ENCODE measurements around the gene NFIB. TPM values are rescaled to one million over a fixed set of nuclear protein-coding genes. Genes with fewer than 3 reads are reported as not detected.

The NFIB gene
- total and polyA plus RNA-seq, 10 of the 15 experiments (the other 5 are each of a cell fraction or from before 2014, with no cell fraction given): under 0.01 to 0.19 (median 0.05) TPM; not detected in 3

GRCh38 chr9:14307989-14308852 is 5.7 kb downstream of the NFIB start:
- H2AFZ ChIP-seq (ENCODE audit: control insufficient read depth, low read depth, low read length): no peak overlapping the region
- H3K79me2 ChIP-seq (ENCODE audit: control insufficient read depth, insufficient read depth, low read length): no peaks in the 10 kb centered on the region
- no peak overlapping the region for H3K9ac ChIP-seq (ENCODE audit: control insufficient read depth, insufficient read depth, low read length)
- H4K20me1 ChIP-seq (ENCODE audit: control insufficient read depth, insufficient read depth): no peaks in the 10 kb centered on the region
- no TSS peak for BruUV-seq (replicated peaks)
- ChIA-PET RAD21 (ENCODE audit: unreplicated experiment) (no interaction called here), CTCF (interaction anchor here (0.6 to 1.1 kb wide), 2 partner anchors 45 to 46 kb away, joined by 3 read pairs; no protein-coding TSS in a partner anchor), SMC1A (ENCODE audit: uncharacterized antibody, unreplicated experiment) (interaction anchor here (1.6 kb wide), 1 partner anchor 16 kb away, joined by 3 read pairs; no protein-coding TSS in a partner anchor), POLR2A (no interaction called here)
- TF ChIP-seq IKZF2 (IDR thresholded peaks at IDR 0.05) (no peak), FOXM1 (IDR thresholded peaks at IDR 0.05; ENCODE audit: low read depth, low read length) (no peak)
- intact Hi-C loops (cut with micrococcal nuclease; ENCODE audit: unreplicated experiment): no loop called here
- no peaks in the 10 kb centered on the region for H3K4me1 ChIP-seq (ENCODE audit: control insufficient read depth, insufficient read depth, low read length)
- H3K27me3 ChIP-seq (replicated peaks in 1 of 2; ENCODE audit: control insufficient read depth in 2 of 2, insufficient read depth in 2 of 2, low read length in 1 of 2): peaks cover 3 to 5% of the 10 kb centered on the region in 2 experiments
- ATAC-seq (no peak), DNase-seq (ENCODE audit: low read depth, low spot score) (no peak), FAIRE-seq (no peak)
- 20% methylated on average over 9 of the region's 9 CpGs for WGBS (ENCODE audit: insufficient coverage, insufficient replicate concordance, low lambda C conversion rate, missing lambda C conversion rate)
- no peak overlapping the region for H3K27ac ChIP-seq (ENCODE audit: control insufficient read depth, insufficient read depth)
- no peaks in the 10 kb centered on the region for H3K9me3 ChIP-seq (replicated peaks; ENCODE audit: control insufficient read depth, insufficient read depth, low read length)
- no peak overlapping the region for H3K4me2 ChIP-seq (ENCODE audit: control insufficient read depth, insufficient read depth)
- H3K4me3 ChIP-seq: no peak overlapping the region
- H3K36me3 ChIP-seq (ENCODE audit: control insufficient read depth in 2 of 2, insufficient read depth in 2 of 2, low read length in 1 of 2): no peaks in the 10 kb centered on the region
- in situ Hi-C loops (cut with MboI): no loop called here

GRCh38 chr9:14306672-14307660 is 7.0 kb downstream of the NFIB start:
- WGBS (ENCODE audit: insufficient coverage, insufficient replicate concordance, low lambda C conversion rate, missing lambda C conversion rate): 53% methylated on average over 26 of the region's 26 CpGs
- ChIA-PET SMC1A (ENCODE audit: uncharacterized antibody, unreplicated experiment) (no interaction called here), CTCF (interaction anchor here (1.1 kb wide), 1 partner anchor 47 kb away, joined by 3 read pairs; no protein-coding TSS in a partner anchor), RAD21 (ENCODE audit: unreplicated experiment) (no interaction called here), POLR2A (no interaction called here)
- in situ Hi-C loops (cut with MboI) (no loop called here), intact Hi-C loops (cut with micrococcal nuclease; ENCODE audit: unreplicated experiment) (no loop called here)
- no peak for TF ChIP-seq CREB1 (IDR thresholded peaks at IDR 0.05; ENCODE audit: low read depth)
- Histone ChIP-seq H2AFZ (ENCODE audit: control insufficient read depth, low read depth, low read length) (no peak overlapping the region), H3K9ac (ENCODE audit: control insufficient read depth, insufficient read depth, low read length) (no peak overlapping the region), H4K20me1 (ENCODE audit: control insufficient read depth, insufficient read depth) (no peaks in the 10 kb centered on the region), H3K79me2 (ENCODE audit: control insufficient read depth, insufficient read depth, low read length) (no peaks in the 10 kb centered on the region), H3K4me3 (no peak overlapping the region), H3K9me3 (replicated peaks; ENCODE audit: control insufficient read depth, insufficient read depth, low read length) (no peaks in the 10 kb centered on the region), H3K4me1 (ENCODE audit: control insufficient read depth, insufficient read depth, low read length) (no peaks in the 10 kb centered on the region), H3K36me3 (ENCODE audit: control insufficient read depth in 2 of 2, insufficient read depth in 2 of 2, low read length in 1 of 2) (no peaks in the 10 kb centered on the region), H3K27ac (ENCODE audit: control insufficient read depth, insufficient read depth) (no peak overlapping the region), H3K27me3 (replicated peaks in 1 of 2; ENCODE audit: control insufficient read depth in 2 of 2, insufficient read depth in 2 of 2, low read length in 1 of 2) (no peaks in the 10 kb centered on the region; a peak in 1 of 4 replicates), H3K4me2 (ENCODE audit: control insufficient read depth, insufficient read depth) (no peak overlapping the region)
- ATAC-seq (no peak), DNase-seq (ENCODE audit: low read depth, low spot score) (no peak), FAIRE-seq (no peak)
- BruUV-seq (replicated peaks): no TSS peak

All from GM12878 (cell line).